A549 (cell line): Measurements from ENCODE around the gene GALR1. TPM values are rescaled to one million over a fixed set of nuclear protein-coding genes. Genes with fewer than 3 reads are reported as not detected.

Source experiments
- ATAC-seq, 2 experiments: fragments of 200-7000 bp in 1 of 2; fragments of >200 bp in 1 of 2; cut with Nextera tagmentation in 1 of 2; cut with Tn5 transposase in 1 of 2; 3 replicates each; pipeline versions ENCODE4 v1.8.0 to v1.9.1; 2018 to 2020; ENCODE audit warnings: mild to moderate bottlenecking in 1 of 2, moderate library complexity in 1 of 2
- CTCF ChIA-PET: fragments of 300-600 bp; sonication (Branson Sonifier 250); formaldehyde crosslinking; extraction: SDS; loops from one replicate; lab custom pipeline; 2021; ENCODE audit warnings: antibody characterized with exemption, inconsistent platforms; lab: Yijun Ruan, JAX
- POLR2A ChIA-PET: fragments of 350-600 bp; formaldehyde crosslinking; extraction: SDS; loops from one replicate; lab custom pipeline; 2021; ENCODE audit warnings: antibody characterized with exemption, inconsistent platforms; lab: Yijun Ruan, JAX
- DNase-seq, 2 experiments: peaks; one replicate each; pipeline versions ENCODE4 v3.0.0 to v3.0.0-alpha.2; 2011 to 2016; ENCODE audit warnings: low read depth in 1 of 2, low spot score in 1 of 2
- FAIRE-seq: peaks from 2 replicates; lab custom pipeline; 2011; peaks lifted over from hg19 to GRCh38; lab: Jason Lieb, UNC
- H3K27ac ChIP-seq, 2 experiments: fragments of >200 bp; sonication (Bioruptor Twin); formaldehyde crosslinking; 3 replicates each; pipeline ENCODE4 v1.5.1; 2016 to 2017
- H3K4me1 ChIP-seq: fragments of >200 bp; sonication (Bioruptor Twin); formaldehyde crosslinking; 3 replicates; pipeline ENCODE4 v1.6.1; 2016
- H3K4me2 ChIP-seq: fragments of >200 bp; sonication (Bioruptor Twin); formaldehyde crosslinking; 3 replicates; pipeline ENCODE4 v1.6.1; 2016
- H3K4me3 ChIP-seq: fragments of >200 bp; sonication (Bioruptor Twin); formaldehyde crosslinking; 3 replicates; pipeline ENCODE4 v1.5.1; 2016
- H3K9me3 ChIP-seq: fragments of >200 bp; sonication (Bioruptor Twin); formaldehyde crosslinking; 3 replicates; pipeline ENCODE4 v1.6.1; 2016
- CHD4 ChIP-seq: fragments of 200-600 bp; sonication (generic); IDR thresholded peaks from 2 replicates; pipeline ENCODE4 v1.6.1; 2016; ENCODE audit warnings: antibody characterized with exemption, mild to moderate bottlenecking, borderline replicate concordance
- ESRRA ChIP-seq: fragments of 150-350 bp; IDR thresholded peaks from 2 replicates; pipeline ENCODE4 v1.6.1; 2014; ENCODE audit warnings: mild to moderate bottlenecking, low read length, borderline replicate concordance
- FOSL2 ChIP-seq, 2 experiments: fragments of 450-650 bp in 1 of 2; fragments of >200 bp in 1 of 2; sonication (Bioruptor Twin) in 1 of 2; formaldehyde crosslinking; IDR thresholded peaks; 2 replicates each; pipeline versions ENCODE4 v1.5.0 to v1.6.1; 2016 to 2020; ENCODE audit warnings: mild to moderate bottlenecking in 1 of 2, moderate library complexity in 1 of 2
- GATA3 ChIP-seq: IDR thresholded peaks from 2 replicates; pipeline ENCODE4 v1.6.1; 2012; ENCODE audit warnings: borderline replicate concordance
- HOXB13 ChIP-seq: fragments of 250-450 bp; sonication (Bioruptor Pico); IDR thresholded peaks from 2 replicates; pipeline ENCODE4 v1.5.0; 2020; ENCODE audit warnings: low read depth, mild to moderate bottlenecking, moderate library complexity
- JUN ChIP-seq, 2 experiments: fragments of >200 bp; sonication (Bioruptor Twin); formaldehyde crosslinking; IDR thresholded peaks; 2 replicates in 1 of 2; 3 replicates in 1 of 2; pipeline ENCODE4 v1.6.1; 2016 to 2017
- JUNB ChIP-seq: fragments of >200 bp; sonication (Bioruptor Twin); formaldehyde crosslinking; IDR thresholded peaks from 2 replicates; pipeline ENCODE4 v1.6.1; 2016
- KDM5A ChIP-seq: fragments of 200-600 bp; sonication (generic); IDR thresholded peaks from 2 replicates; pipeline ENCODE4 v1.6.1; 2016; ENCODE audit warnings: antibody characterized with exemption, mild to moderate bottlenecking
- MAFK ChIP-seq: fragments of 450-650 bp; IDR thresholded peaks from 2 replicates; pipeline ENCODE4 v1.6.1; 2014; ENCODE audit not compliant: partially characterized antibody
- MAX ChIP-seq: IDR thresholded peaks from 2 replicates; pipeline ENCODE4 v1.6.1; 2012
- MAZ ChIP-seq: fragments of 150-350 bp; IDR thresholded peaks from 2 replicates; pipeline ENCODE4 v1.6.1; 2014; ENCODE audit warnings: antibody characterized with exemption, low read depth, low read length, borderline replicate concordance
- MYC ChIP-seq: IDR thresholded peaks from 2 replicates; pipeline ENCODE4 v1.6.1; 2012; ENCODE audit warnings: mild to moderate bottlenecking, inconsistent platforms, low read length, improper control_type of control experiment, borderline replicate concordance
- NFE2L2 ChIP-seq: fragments of 150-350 bp; conservative IDR thresholded peaks from 2 replicates; pipeline ENCODE4 v1.6.1; 2014; ENCODE audit warnings: low read length
- TFCP2L1 ChIP-seq: fragments of 250-450 bp; sonication (Bioruptor Pico); IDR thresholded peaks from 2 replicates; pipeline ENCODE4 v1.5.0; 2021; ENCODE audit warnings: mild to moderate bottlenecking
- ZC3H11A ChIP-seq: fragments of 450-650 bp; IDR thresholded peaks from 2 replicates; pipeline ENCODE4 v1.6.1; 2014; ENCODE audit warnings: antibody characterized with exemption, mild to moderate bottlenecking
- WGBS: methylation state at CpG from one replicate; pipeline ENCODE4 v1.1.6; 2017; ENCODE audit errors: missing lambda C conversion rate; 5-methylcytosine and 5-hydroxymethylcytosine counted together
- polyA plus RNA-seq, 4 experiments: library from polyadenylated mRNA; depleted of rRNA in 3 of 4; stranded (reverse); fragments of >200 nt; fragmentation: RNase III in 1 of 4; extraction: RNeasy Plus Mini Kit Qiagen cat#74134 plus additional on column Dnase treatment in 1 of 4; gene quantifications; 2 replicates in 3 of 4; 3 replicates in 1 of 4; pipeline ENCODE4 v1.2.3, GENCODE V29; 2011 to 2017
- TF ChIP-seq, protein P1 (sequence below): IDR thresholded peaks from 2 replicates; pipeline ENCODE4 v1.6.1; 2012; ENCODE audit warnings: low read depth, borderline replicate concordance
- TF ChIP-seq, protein P2 (sequence below): fragments of 200-600 bp; sonication (generic); IDR thresholded peaks from 2 replicates; pipeline ENCODE4 v1.6.1; 2016; ENCODE audit warnings: antibody characterized with exemption, mild to moderate bottlenecking, moderate library complexity
- TF ChIP-seq, protein P3 (sequence below): fragments of >200 bp; sonication (Bioruptor Twin); formaldehyde crosslinking; IDR thresholded peaks from 3 replicates; pipeline ENCODE4 v1.5.1; 2016
- TF ChIP-seq, protein P4 (sequence below): fragments of 150-350 bp; IDR thresholded peaks from 2 replicates; pipeline ENCODE4 v1.6.1; 2014; ENCODE audit warnings: low read depth, mild to moderate bottlenecking, low read length

Gene GALR1
- polyA plus RNA-seq, 2 of the 4 experiments (the other 2 are of a cell fraction) = not detected

GRCh38 chr18:77250501-77250925 is 865 bp downstream of the GALR1 start:
- H3K4me2 ChIP-seq = no peak overlapping the region
- DNase-seq (no peak), ATAC-seq (no peak)
- 50% methylated on average over 2 of the region's 40 CpGs for WGBS
- TF ChIP-seq GATA3 = no peak
- no peak for TF ChIP-seq ZC3H11A
- no peak for TF ChIP-seq NFE2L2
- no peak for TF ChIP-seq MAFK
- TF ChIP-seq KDM5A = no peak
- TF ChIP-seq HOXB13 (CRISPR knock-in tag) = no peak
- no peak for TF ChIP-seq MYC
- no peak for TF ChIP-seq FOSL2 (IDR thresholded peaks at IDR 0.05)
- no peak for TF ChIP-seq FOSL2 (CRISPR knock-in tag; IDR thresholded peaks at IDR 0.05)
- TF ChIP-seq TFCP2L1 = no peak
- no peak for TF ChIP-seq JUN (IDR thresholded peaks at IDR 0.05)
- TF ChIP-seq ESRRA = no peak
- TF ChIP-seq, protein P1, sequence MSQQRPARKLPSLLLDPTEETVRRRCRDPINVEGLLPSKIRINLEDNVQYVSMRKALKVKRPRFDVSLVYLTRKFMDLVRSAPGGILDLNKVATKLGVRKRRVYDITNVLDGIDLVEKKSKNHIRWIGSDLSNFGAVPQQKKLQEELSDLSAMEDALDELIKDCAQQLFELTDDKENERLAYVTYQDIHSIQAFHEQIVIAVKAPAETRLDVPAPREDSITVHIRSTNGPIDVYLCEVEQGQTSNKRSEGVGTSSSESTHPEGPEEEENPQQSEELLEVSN = no peak
- no peak for TF ChIP-seq JUNB
- TF ChIP-seq, protein P2, sequence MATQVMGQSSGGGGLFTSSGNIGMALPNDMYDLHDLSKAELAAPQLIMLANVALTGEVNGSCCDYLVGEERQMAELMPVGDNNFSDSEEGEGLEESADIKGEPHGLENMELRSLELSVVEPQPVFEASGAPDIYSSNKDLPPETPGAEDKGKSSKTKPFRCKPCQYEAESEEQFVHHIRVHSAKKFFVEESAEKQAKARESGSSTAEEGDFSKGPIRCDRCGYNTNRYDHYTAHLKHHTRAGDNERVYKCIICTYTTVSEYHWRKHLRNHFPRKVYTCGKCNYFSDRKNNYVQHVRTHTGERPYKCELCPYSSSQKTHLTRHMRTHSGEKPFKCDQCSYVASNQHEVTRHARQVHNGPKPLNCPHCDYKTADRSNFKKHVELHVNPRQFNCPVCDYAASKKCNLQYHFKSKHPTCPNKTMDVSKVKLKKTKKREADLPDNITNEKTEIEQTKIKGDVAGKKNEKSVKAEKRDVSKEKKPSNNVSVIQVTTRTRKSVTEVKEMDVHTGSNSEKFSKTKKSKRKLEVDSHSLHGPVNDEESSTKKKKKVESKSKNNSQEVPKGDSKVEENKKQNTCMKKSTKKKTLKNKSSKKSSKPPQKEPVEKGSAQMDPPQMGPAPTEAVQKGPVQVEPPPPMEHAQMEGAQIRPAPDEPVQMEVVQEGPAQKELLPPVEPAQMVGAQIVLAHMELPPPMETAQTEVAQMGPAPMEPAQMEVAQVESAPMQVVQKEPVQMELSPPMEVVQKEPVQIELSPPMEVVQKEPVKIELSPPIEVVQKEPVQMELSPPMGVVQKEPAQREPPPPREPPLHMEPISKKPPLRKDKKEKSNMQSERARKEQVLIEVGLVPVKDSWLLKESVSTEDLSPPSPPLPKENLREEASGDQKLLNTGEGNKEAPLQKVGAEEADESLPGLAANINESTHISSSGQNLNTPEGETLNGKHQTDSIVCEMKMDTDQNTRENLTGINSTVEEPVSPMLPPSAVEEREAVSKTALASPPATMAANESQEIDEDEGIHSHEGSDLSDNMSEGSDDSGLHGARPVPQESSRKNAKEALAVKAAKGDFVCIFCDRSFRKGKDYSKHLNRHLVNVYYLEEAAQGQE = no peak
- TF ChIP-seq CHD4 = no peak
- TF ChIP-seq, protein P3, sequence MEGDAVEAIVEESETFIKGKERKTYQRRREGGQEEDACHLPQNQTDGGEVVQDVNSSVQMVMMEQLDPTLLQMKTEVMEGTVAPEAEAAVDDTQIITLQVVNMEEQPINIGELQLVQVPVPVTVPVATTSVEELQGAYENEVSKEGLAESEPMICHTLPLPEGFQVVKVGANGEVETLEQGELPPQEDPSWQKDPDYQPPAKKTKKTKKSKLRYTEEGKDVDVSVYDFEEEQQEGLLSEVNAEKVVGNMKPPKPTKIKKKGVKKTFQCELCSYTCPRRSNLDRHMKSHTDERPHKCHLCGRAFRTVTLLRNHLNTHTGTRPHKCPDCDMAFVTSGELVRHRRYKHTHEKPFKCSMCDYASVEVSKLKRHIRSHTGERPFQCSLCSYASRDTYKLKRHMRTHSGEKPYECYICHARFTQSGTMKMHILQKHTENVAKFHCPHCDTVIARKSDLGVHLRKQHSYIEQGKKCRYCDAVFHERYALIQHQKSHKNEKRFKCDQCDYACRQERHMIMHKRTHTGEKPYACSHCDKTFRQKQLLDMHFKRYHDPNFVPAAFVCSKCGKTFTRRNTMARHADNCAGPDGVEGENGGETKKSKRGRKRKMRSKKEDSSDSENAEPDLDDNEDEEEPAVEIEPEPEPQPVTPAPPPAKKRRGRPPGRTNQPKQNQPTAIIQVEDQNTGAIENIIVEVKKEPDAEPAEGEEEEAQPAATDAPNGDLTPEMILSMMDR = no peak
- TF ChIP-seq MAX = no peak
- no peak for TF ChIP-seq MAZ
- TF ChIP-seq, protein P4, sequence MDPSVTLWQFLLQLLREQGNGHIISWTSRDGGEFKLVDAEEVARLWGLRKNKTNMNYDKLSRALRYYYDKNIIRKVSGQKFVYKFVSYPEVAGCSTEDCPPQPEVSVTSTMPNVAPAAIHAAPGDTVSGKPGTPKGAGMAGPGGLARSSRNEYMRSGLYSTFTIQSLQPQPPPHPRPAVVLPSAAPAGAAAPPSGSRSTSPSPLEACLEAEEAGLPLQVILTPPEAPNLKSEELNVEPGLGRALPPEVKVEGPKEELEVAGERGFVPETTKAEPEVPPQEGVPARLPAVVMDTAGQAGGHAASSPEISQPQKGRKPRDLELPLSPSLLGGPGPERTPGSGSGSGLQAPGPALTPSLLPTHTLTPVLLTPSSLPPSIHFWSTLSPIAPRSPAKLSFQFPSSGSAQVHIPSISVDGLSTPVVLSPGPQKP = no peak
- TF ChIP-seq, all 56 proteins: peak for 0
- FAIRE-seq = no peak
- ChIA-PET CTCF (no interaction called here), POLR2A (no interaction called here)
- Histone ChIP-seq H3K27ac (no peak overlapping the region), H3K4me1 (no peaks in the 10 kb centered on the region), H3K4me3 (no peak overlapping the region), H3K9me3 (peaks cover 13% of the 10 kb centered on the region; the same call in 2 of the 3 replicates)
